Left lung (tissue), 10 donors: ENCODE results near the gene MTR. TPM values are rescaled to one million over a fixed set of nuclear protein-coding genes. Genes with fewer than 3 reads are reported as not detected.

Source experiments
- ATAC-seq: fragments of 200-7000 bp; cut with Tn5 transposase; one replicate; pipeline ENCODE4 v1.9.1; 2020; ENCODE audit warnings: moderate library complexity
- DNase-seq, 4 donors: peaks; one replicate each; pipeline ENCODE4 v3.0.0-alpha.2; 2013 to 2020
- H3K27ac ChIP-seq, 2 donors: fragments of 200-600 bp; sonication (generic) in 1 of 2; one replicate each; pipeline versions ENCODE4 v1.5.0 to v1.8.0; 2020 to 2021
- H3K27me3 ChIP-seq, 2 donors: fragments of 200-600 bp; sonication (generic) in 1 of 2; one replicate each; pipeline versions ENCODE4 v1.5.0 to v1.8.0; 2020 to 2021
- H3K36me3 ChIP-seq, 2 donors: fragments of 200-600 bp; sonication (generic) in 1 of 2; one replicate each; pipeline versions ENCODE4 v1.5.0 to v1.8.0; 2020 to 2021
- H3K4me1 ChIP-seq, 2 donors: fragments of 200-600 bp; one replicate each; pipeline ENCODE4 v1.8.0; 2021
- H3K4me3 ChIP-seq, 2 donors: fragments of 200-600 bp; sonication (generic) in 1 of 2; one replicate each; pipeline versions ENCODE4 v1.5.0 to v1.8.0; 2020 to 2021; ENCODE audit warnings: mild to moderate bottlenecking in 1 of 2
- H3K9me3 ChIP-seq, 2 donors: fragments of 200-600 bp; sonication (generic) in 1 of 2; one replicate each; pipeline versions ENCODE4 v1.5.0 to v1.8.0; 2020 to 2021
- intact Hi-C, 2 donors: fragments of 100-400 bp; cut with DNase I; formaldehyde crosslinking; loops; one replicate each; pipeline versions ENCODE4 v1.11.2 to v1.14.2; 2022
- polyA plus RNA-seq, 6 donors: library from polyadenylated mRNA; unstranded; fragments of 120-200 nt; gene quantifications; one replicate each; pipeline ENCODE4 v1.2.1, GENCODE V29; 2013; ENCODE audit not compliant: insufficient read length in 6 of 6
- total RNA-seq, 2 donors: library from RNA; stranded (reverse); fragmentation: NEBNext Ultra II Directional; extraction: Animal tissue kit (Norgen Biotek cat#: 25700); gene quantifications; one replicate each; pipeline ENCODE4 v1.2.1, GENCODE V29; 2021
- TF ChIP-seq, protein P1 (sequence below), 2 donors: fragments of 200-600 bp; sonication (generic) in 1 of 2; IDR thresholded peaks; one replicate each; pipeline versions ENCODE4 v1.5.0 to v1.8.0; 2021; ENCODE audit warnings: antibody characterized with exemption in 2 of 2
- donor health status: DM: no; HTN: yes; CAD: no.
- donor health status: DM: no; HTN: no; CAD: no.

Gene MTR
- total and polyA plus RNA-seq, 8 donors, result 35.9 to 52.2 (median 42.3) TPM

DNA sequence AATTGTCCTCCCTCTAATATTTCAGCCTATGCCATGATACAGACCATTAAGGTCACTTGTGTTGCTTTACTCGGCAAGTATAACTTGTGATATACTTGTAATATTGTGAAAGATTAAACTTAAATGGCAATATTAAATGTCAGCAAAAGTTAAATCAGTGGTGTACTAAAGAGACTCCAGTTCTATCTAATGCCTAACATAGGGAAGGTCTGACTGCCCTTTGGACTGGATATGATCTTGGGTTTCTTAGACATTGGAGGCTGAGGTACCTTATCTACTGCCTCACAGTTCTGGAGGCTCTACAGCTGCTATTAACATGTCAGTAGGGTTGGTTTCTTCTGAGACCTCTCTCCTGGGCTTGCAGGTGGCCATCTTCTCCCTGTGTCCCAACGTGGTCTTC is 119.3 kb downstream of the MTR start:
- DNase-seq (no peak), ATAC-seq (no peak)
- Histone ChIP-seq H3K4me1 (no peaks in the 10 kb centered on the region), H3K4me3 (no peak overlapping the region), H3K9me3 (peaks cover 0 to 25% of the 10 kb centered on the region in 2 donors), H3K27ac (no peak overlapping the region), H3K27me3 (no peaks in the 10 kb centered on the region), H3K36me3 (no peaks in the 10 kb centered on the region)
- intact Hi-C loops, result no loop called here
- TF ChIP-seq, protein P1, sequence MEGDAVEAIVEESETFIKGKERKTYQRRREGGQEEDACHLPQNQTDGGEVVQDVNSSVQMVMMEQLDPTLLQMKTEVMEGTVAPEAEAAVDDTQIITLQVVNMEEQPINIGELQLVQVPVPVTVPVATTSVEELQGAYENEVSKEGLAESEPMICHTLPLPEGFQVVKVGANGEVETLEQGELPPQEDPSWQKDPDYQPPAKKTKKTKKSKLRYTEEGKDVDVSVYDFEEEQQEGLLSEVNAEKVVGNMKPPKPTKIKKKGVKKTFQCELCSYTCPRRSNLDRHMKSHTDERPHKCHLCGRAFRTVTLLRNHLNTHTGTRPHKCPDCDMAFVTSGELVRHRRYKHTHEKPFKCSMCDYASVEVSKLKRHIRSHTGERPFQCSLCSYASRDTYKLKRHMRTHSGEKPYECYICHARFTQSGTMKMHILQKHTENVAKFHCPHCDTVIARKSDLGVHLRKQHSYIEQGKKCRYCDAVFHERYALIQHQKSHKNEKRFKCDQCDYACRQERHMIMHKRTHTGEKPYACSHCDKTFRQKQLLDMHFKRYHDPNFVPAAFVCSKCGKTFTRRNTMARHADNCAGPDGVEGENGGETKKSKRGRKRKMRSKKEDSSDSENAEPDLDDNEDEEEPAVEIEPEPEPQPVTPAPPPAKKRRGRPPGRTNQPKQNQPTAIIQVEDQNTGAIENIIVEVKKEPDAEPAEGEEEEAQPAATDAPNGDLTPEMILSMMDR (IDR thresholded peaks at IDR 0.05), result no peak

GRCh38 chr1:236916131-236916800 is 121.2 kb downstream of the MTR start:
- TF ChIP-seq, protein P1 (IDR thresholded peaks at IDR 0.05), result no peak
- no peak for ATAC-seq
- Histone ChIP-seq H3K4me3 (no peak overlapping the region), H3K27ac (no peak overlapping the region), H3K9me3 (peaks cover 0 to 25% of the 10 kb centered on the region in 2 donors), H3K36me3 (no peaks in the 10 kb centered on the region), H3K27me3 (no peaks in the 10 kb centered on the region), H3K4me1 (no peaks in the 10 kb centered on the region)
- intact Hi-C loops, result no loop called here
- no peak for DNase-seq

DNA sequence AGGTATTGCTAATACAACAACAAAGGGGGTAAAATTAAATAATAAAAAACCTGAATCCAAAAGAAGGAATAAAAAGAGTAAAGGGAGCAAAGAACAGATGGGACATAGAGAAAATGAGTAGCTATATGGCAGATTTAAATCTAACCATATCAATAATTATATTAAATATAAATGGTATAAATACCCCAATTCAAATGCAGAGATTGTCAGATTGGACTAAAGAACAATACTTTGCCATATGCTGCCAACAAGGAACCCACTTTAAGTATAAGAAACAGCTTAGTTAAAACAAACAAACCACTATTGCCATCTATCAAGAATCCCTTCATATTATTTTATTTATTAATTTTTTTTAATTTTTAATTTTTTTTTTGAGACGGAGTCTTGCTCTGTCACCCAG is 122.4 kb downstream of the MTR start:
- DNase-seq (no peak), ATAC-seq (no peak)
- H3K36me3 ChIP-seq, result no peaks in the 10 kb centered on the region
- H3K4me3 ChIP-seq, result no peak overlapping the region
- TF ChIP-seq, protein P1 (IDR thresholded peaks at IDR 0.05), result no peak
- no peak overlapping the region for H3K27ac ChIP-seq
- intact Hi-C loops, result no loop called here
- H3K4me1 ChIP-seq, result no peaks in the 10 kb centered on the region
- no peaks in the 10 kb centered on the region for H3K27me3 ChIP-seq
- H3K9me3 ChIP-seq, result peaks cover 0 to 25% of the 10 kb centered on the region in 2 donors

GRCh38 chr1:236920286-236920894 is 125.3 kb downstream of the MTR start:
- Histone ChIP-seq H3K4me1 (no peaks in the 10 kb centered on the region), H3K4me3 (no peak overlapping the region), H3K36me3 (no peaks in the 10 kb centered on the region), H3K9me3 (peaks cover 0 to 25% of the 10 kb centered on the region in 2 donors), H3K27me3 (no peaks in the 10 kb centered on the region), H3K27ac (no peak overlapping the region)
- ATAC-seq (no peak), DNase-seq (no peak)
- TF ChIP-seq, protein P1 (IDR thresholded peaks at IDR 0.05), result no peak
- intact Hi-C loops, result no loop called here

DNA sequence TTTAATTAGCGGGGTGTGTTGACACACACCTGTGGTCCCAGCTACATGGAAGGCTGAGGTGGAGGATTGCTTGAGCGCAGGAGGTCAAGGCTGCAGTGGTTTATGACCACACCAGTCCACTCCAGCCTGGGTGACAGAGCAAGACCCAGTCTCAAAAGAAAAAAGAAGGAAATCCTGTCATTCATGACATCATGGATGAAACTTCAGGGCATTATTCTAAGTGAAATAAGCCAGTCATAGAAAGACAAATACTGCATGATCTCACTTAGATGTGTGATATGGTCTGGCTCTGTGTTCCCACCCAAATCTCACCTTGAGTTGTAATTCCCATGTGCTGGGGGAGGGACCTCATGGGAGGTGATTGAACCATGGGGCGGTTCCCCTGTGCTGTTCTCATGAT is 126.5 kb downstream of the MTR start:
- ATAC-seq, result no peak
- Histone ChIP-seq H3K9me3 (peaks cover 0 to 17% of the 10 kb centered on the region in 2 donors), H3K27ac (no peak overlapping the region), H3K36me3 (no peaks in the 10 kb centered on the region), H3K4me3 (no peak overlapping the region), H3K27me3 (no peaks in the 10 kb centered on the region), H3K4me1 (no peaks in the 10 kb centered on the region)
- TF ChIP-seq, protein P1 (IDR thresholded peaks at IDR 0.05), result no peak
- DNase-seq, result no peak
- intact Hi-C loops, result no loop called here
